Liver (tissue), 9 donors: ENCODE results near the gene ARHGAP6. TPM values are rescaled to one million over a fixed set of nuclear protein-coding genes. Genes with fewer than 3 reads are reported as not detected.

ENCODE experiments used
- DNase-seq: peaks from one replicate; pipeline ENCODE4 v3.0.0-alpha.2; 2017; ENCODE audit warnings: low spot score
- H3K27ac ChIP-seq, 2 donors: one replicate each; pipeline ENCODE4 v1.7.0; 2013; ENCODE audit warnings: inconsistent platforms in 2 of 2, low read length in 2 of 2, control low read depth in 1 of 2, low read depth in 1 of 2, mild to moderate bottlenecking in 1 of 2
- H3K27me3 ChIP-seq, 4 donors: one replicate each; pipeline versions ENCODE4 v1.6.1 to v1.7.0; 2013; ENCODE audit warnings: low read length in 3 of 4, inconsistent platforms in 1 of 4, mild to moderate bottlenecking in 1 of 4, moderate library complexity in 1 of 4; ENCODE audit not compliant: control insufficient read depth in 4 of 4, insufficient read depth in 4 of 4
- H3K36me3 ChIP-seq, 4 donors: one replicate each; pipeline versions ENCODE4 v1.6.1 to v1.7.0; 2013; ENCODE audit warnings: low read length in 3 of 4, mild to moderate bottlenecking in 3 of 4, low read depth in 1 of 4, moderate library complexity in 1 of 4; ENCODE audit not compliant: control insufficient read depth in 4 of 4, insufficient read depth in 3 of 4
- H3K4me1 ChIP-seq, 4 donors: one replicate each; pipeline versions ENCODE4 v1.6.1 to v1.7.0; 2013; ENCODE audit warnings: low read length in 3 of 4, mild to moderate bottlenecking in 3 of 4, moderate library complexity in 1 of 4; ENCODE audit not compliant: control insufficient read depth in 4 of 4, insufficient read depth in 4 of 4
- H3K4me3 ChIP-seq, 3 donors: one replicate each; pipeline versions ENCODE4 v1.6.1 to v1.7.0; 2013; ENCODE audit warnings: low read length in 3 of 3, control low read depth in 1 of 3, low read depth in 1 of 3, mild to moderate bottlenecking in 1 of 3
- H3K9ac ChIP-seq, 2 donors: one replicate each; pipeline ENCODE4 v1.7.0; 2013; ENCODE audit warnings: low read length in 2 of 2, mild to moderate bottlenecking in 2 of 2, moderate library complexity in 2 of 2, control low read depth in 1 of 2, low read depth in 1 of 2
- H3K9me3 ChIP-seq, 4 donors: one replicate each; pipeline versions ENCODE4 v1.6.1 to v1.7.0; 2013; ENCODE audit warnings: low read length in 3 of 4; ENCODE audit not compliant: control insufficient read depth in 4 of 4
- EGR1 ChIP-seq, 2 donors: IDR thresholded peaks; 2 replicates each; pipeline ENCODE4 v1.6.1; 2016 to 2018; ENCODE audit warnings: antibody characterized with exemption in 2 of 2, low read depth in 2 of 2
- FOXA1 ChIP-seq: IDR thresholded peaks from 2 replicates; pipeline ENCODE4 v1.6.1; 2016; ENCODE audit warnings: antibody characterized with exemption
- FOXA2 ChIP-seq: IDR thresholded peaks from 2 replicates; pipeline ENCODE4 v1.6.1; 2016; ENCODE audit warnings: antibody characterized with exemption
- HNF4A ChIP-seq, 2 donors: conservative IDR thresholded peaks; 2 replicates each; pipeline ENCODE4 v1.6.1; 2016; ENCODE audit warnings: antibody characterized with exemption in 2 of 2, mild to moderate bottlenecking in 2 of 2
- JUND ChIP-seq, 2 donors: IDR thresholded peaks; 2 replicates each; pipeline ENCODE4 v1.6.1; 2016; ENCODE audit warnings: antibody characterized with exemption in 2 of 2
- NR2F2 ChIP-seq: IDR thresholded peaks from 2 replicates; pipeline ENCODE4 v1.6.1; 2016; ENCODE audit warnings: antibody characterized with exemption
- RAD21 ChIP-seq, 2 donors: IDR thresholded peaks; 2 replicates each; pipeline ENCODE4 v1.6.1; 2016; ENCODE audit warnings: antibody characterized with exemption in 2 of 2, mild to moderate bottlenecking in 2 of 2
- RXRA ChIP-seq, 2 donors: IDR thresholded peaks; 2 replicates each; pipeline ENCODE4 v1.6.1; 2017 to 2018; ENCODE audit warnings: antibody characterized with exemption in 2 of 2, mild to moderate bottlenecking in 1 of 2
- SP1 ChIP-seq: IDR thresholded peaks from 2 replicates; pipeline ENCODE4 v1.6.1; 2018; ENCODE audit warnings: antibody characterized with exemption, mild to moderate bottlenecking
- TAF1 ChIP-seq: conservative IDR thresholded peaks from 2 replicates; pipeline ENCODE4 v1.6.1; 2016; ENCODE audit warnings: antibody characterized with exemption, mild to moderate bottlenecking
- WGBS: extraction: QIAGEN DNeasy Blood & Tissue Kit; methylation state at CpG from one replicate; pipeline ENCODE4 v1.1.7; 2013; 5-methylcytosine and 5-hydroxymethylcytosine counted together
- polyA plus RNA-seq, 2 donors: library from polyadenylated mRNA; stranded (reverse) in 1 of 2; unstranded in 1 of 2; fragments of 200-250 nt in 1 of 2; fragments of >200 nt in 1 of 2; fragmentation: Nextera tagmentation in 1 of 2; extraction: Ambion mirVana in 1 of 2; gene quantifications; one replicate each; pipeline versions ENCODE4 v1.2.1 to v1.2.3, GENCODE V29; 2013 to 2015
- total RNA-seq, 2 donors: library from RNA; depleted of rRNA; stranded (reverse); fragments of >200 nt; gene quantifications; one replicate each; pipeline ENCODE4 v1.2.3, GENCODE V29; 2014
- TF ChIP-seq, protein P1 (sequence below): IDR thresholded peaks from 2 replicates; pipeline ENCODE4 v1.6.1; 2016; ENCODE audit warnings: antibody characterized with exemption
- TF ChIP-seq, protein P2 (sequence below): IDR thresholded peaks from 2 replicates; pipeline ENCODE4 v1.6.1; 2016; ENCODE audit warnings: antibody characterized with exemption
- TF ChIP-seq, protein P3 (sequence below): fragments of 150-350 bp; IDR thresholded peaks from 2 replicates; pipeline ENCODE4 v1.5.1; 2017; ENCODE audit warnings: improper control_type of control experiment, low read depth, low read length; ENCODE audit not compliant: missing input control
- donor health status: healthy.
- donor health status: healthy.
- donor health status: healthy.
- donor health status: healthy.
- donor health status: healthy.

Gene ARHGAP6
- total and polyA plus RNA-seq, 4 donors, result 0.10 to 2.2 (median 0.65) TPM

DNA sequence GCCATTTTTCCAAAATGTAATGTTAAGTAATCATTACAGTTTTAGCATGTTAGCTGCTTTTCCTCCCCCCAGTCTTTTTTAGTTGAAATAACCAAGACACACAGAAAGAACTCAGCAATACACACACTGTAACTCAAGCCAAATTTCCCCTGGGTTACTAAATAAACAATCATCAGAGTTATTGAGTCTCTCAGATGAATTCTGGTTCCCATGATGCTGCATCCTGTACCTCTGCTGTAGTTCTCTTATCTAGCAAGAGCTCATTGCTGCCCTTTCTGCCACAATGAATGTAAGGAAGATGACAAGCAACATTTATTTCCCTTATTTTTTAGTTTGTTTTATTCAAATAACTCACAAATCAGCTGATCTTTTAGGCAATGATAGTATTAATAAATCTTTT, 185.1 kb downstream of the ARHGAP6 start:
- no peak overlapping the region for H3K27ac ChIP-seq
- no peak for TF ChIP-seq HNF4A (conservative IDR thresholded peaks at IDR 0.05)
- TF ChIP-seq, protein P1, sequence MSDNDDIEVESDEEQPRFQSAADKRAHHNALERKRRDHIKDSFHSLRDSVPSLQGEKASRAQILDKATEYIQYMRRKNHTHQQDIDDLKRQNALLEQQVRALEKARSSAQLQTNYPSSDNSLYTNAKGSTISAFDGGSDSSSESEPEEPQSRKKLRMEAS, result no peak
- TF ChIP-seq FOXA1, result no peak
- TF ChIP-seq, protein P2, sequence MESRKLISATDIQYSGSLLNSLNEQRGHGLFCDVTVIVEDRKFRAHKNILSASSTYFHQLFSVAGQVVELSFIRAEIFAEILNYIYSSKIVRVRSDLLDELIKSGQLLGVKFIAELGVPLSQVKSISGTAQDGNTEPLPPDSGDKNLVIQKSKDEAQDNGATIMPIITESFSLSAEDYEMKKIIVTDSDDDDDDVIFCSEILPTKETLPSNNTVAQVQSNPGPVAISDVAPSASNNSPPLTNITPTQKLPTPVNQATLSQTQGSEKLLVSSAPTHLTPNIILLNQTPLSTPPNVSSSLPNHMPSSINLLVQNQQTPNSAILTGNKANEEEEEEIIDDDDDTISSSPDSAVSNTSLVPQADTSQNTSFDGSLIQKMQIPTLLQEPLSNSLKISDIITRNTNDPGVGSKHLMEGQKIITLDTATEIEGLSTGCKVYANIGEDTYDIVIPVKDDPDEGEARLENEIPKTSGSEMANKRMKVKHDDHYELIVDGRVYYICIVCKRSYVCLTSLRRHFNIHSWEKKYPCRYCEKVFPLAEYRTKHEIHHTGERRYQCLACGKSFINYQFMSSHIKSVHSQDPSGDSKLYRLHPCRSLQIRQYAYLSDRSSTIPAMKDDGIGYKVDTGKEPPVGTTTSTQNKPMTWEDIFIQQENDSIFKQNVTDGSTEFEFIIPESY, result no peak
- no peak for TF ChIP-seq FOXA2
- H3K9ac ChIP-seq, result no peak overlapping the region
- no peaks in the 10 kb centered on the region for H3K4me1 ChIP-seq
- H3K27me3 ChIP-seq, result no peaks in the 10 kb centered on the region
- no peak overlapping the region for H3K4me3 ChIP-seq
- H3K9me3 ChIP-seq, result no peaks in the 10 kb centered on the region
- H3K36me3 ChIP-seq, result no peaks in the 10 kb centered on the region
- DNase-seq, result no peak

DNA sequence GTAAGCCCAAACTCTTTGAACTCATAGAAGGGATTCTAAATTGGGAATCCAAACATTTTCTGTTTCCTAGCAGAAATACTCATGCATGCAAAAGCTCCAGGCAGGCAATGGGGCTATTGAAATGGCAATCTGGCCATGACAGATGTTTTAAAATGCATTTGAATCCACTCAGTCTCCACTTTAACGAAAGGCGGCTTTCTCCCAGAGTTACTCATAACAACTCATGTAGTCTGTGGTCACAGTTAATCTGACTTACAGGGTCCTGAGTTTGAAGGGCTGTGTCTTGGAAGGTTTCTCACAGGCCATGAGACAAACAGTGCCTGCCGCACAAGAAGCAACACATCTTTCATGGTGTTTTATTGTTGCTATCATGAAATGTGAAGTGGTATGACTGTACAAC, 186.8 kb downstream of the ARHGAP6 start:
- Histone ChIP-seq H3K27ac (no peak overlapping the region), H3K4me1 (no peaks in the 10 kb centered on the region), H3K4me3 (no peak overlapping the region), H3K27me3 (no peaks in the 10 kb centered on the region), H3K9me3 (no peaks in the 10 kb centered on the region), H3K36me3 (no peaks in the 10 kb centered on the region), H3K9ac (no peak overlapping the region)
- TF ChIP-seq TAF1, result no peak
- WGBS, result 95% methylated on average over 3 of the region's 3 CpGs
- no peak for DNase-seq

DNA sequence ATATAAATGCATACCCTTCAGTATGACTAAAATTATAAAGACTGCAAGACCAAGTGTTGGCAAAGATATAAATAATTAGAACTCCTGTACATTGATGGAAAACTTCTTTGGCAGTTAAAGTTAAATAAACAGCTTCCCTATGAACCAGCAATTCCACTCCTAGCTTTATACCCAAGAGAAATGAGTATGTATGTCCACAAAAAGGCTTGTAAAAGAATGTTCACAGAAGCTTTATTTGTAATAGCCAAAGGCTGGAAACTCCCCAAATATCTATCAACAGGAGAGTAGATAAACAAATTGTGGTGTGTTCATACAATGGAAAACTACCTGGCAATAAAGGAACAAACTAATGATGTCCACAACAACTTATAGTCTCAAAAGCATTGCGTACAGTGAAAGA, 187.7 kb downstream of the ARHGAP6 start:
- H3K4me3 ChIP-seq, result no peak overlapping the region
- DNase-seq, result no peak
- no peaks in the 10 kb centered on the region for H3K36me3 ChIP-seq
- H3K27ac ChIP-seq, result no peak overlapping the region
- TF ChIP-seq NR2F2, result no peak
- no peak for TF ChIP-seq HNF4A (conservative IDR thresholded peaks at IDR 0.05)
- no peak for TF ChIP-seq RAD21 (IDR thresholded peaks at IDR 0.05)
- TF ChIP-seq TAF1, result no peak
- TF ChIP-seq, protein P3, sequence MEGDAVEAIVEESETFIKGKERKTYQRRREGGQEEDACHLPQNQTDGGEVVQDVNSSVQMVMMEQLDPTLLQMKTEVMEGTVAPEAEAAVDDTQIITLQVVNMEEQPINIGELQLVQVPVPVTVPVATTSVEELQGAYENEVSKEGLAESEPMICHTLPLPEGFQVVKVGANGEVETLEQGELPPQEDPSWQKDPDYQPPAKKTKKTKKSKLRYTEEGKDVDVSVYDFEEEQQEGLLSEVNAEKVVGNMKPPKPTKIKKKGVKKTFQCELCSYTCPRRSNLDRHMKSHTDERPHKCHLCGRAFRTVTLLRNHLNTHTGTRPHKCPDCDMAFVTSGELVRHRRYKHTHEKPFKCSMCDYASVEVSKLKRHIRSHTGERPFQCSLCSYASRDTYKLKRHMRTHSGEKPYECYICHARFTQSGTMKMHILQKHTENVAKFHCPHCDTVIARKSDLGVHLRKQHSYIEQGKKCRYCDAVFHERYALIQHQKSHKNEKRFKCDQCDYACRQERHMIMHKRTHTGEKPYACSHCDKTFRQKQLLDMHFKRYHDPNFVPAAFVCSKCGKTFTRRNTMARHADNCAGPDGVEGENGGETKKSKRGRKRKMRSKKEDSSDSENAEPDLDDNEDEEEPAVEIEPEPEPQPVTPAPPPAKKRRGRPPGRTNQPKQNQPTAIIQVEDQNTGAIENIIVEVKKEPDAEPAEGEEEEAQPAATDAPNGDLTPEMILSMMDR, result no peak
- no peak for TF ChIP-seq FOXA1
- TF ChIP-seq, protein P2, result no peak
- no peak for TF ChIP-seq RXRA (IDR thresholded peaks at IDR 0.05)
- no peak for TF ChIP-seq EGR1 (IDR thresholded peaks at IDR 0.05; ENCODE audit: low read depth in 2 of 2)
- no peak for TF ChIP-seq SP1
- TF ChIP-seq JUND (IDR thresholded peaks at IDR 0.05), result no peak
- WGBS, result 92% methylated on average over 1 of the region's 1 CpG
- no peaks in the 10 kb centered on the region for H3K9me3 ChIP-seq
- H3K4me1 ChIP-seq, result no peaks in the 10 kb centered on the region
- H3K27me3 ChIP-seq, result no peaks in the 10 kb centered on the region
- H3K9ac ChIP-seq, result no peak overlapping the region
